HG03135 (cell line): Measurements from ENCODE around the gene NF2.

ENCODE experiments used
- ATAC-seq: cut with Tn5 transposase; IDR thresholded peaks from one replicate; pipeline ENCODE4 v1.9.1; 2021; ENCODE audit warnings: mild to moderate bottlenecking, moderate library complexity; ENCODE audit not compliant: unreplicated experiment

NF2 gene

DNA sequence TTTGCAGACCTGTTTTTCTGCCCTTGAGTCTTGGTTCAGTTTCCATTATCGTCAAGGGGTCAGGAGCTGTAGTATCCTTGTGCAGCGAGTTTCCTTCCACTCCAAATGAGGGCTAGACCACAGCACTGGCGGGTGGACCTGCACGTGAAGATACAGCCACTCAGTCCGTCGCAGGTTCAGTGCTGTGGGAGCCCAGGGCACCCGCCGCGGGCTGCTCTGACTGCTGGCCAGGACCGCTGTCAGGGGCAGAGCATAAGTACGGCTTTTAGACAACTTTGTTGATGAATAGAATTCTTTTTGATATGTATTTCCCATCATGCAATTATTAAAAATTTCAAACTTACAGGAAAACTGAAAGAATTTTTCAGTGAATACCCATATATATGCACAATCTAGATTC is 56.6 kb downstream of the NF2 start:
- ATAC-seq, result no peak

GRCh38 chr22:29661336-29661735 is 57.9 kb downstream of the NF2 start:
- ATAC-seq, result no peak

- no peak for ATAC-seq
These were observed 59.9 kb downstream of the NF2 start for GRCh38 chr22:29663180-29663821.

DNA sequence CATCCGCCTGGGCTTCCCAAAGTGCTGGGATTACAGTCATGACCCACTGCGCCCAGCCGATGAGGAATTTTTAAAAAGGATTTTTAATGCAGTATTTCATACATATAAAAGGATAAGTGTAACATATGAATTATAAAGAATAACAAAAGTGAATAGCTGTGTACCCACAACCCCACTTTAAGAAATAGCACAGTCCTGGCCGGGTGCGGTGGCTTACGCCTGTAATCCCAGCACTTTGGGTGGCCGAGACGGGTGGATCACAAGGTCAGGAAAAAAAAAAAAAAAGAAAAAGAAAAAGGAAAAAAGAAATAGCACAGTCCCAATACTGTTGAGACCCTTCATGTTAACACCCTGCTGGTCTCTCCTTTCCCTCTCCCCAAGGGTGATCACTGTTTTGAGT is 62.1 kb downstream of the NF2 start:
- ATAC-seq, result no peak

DNA sequence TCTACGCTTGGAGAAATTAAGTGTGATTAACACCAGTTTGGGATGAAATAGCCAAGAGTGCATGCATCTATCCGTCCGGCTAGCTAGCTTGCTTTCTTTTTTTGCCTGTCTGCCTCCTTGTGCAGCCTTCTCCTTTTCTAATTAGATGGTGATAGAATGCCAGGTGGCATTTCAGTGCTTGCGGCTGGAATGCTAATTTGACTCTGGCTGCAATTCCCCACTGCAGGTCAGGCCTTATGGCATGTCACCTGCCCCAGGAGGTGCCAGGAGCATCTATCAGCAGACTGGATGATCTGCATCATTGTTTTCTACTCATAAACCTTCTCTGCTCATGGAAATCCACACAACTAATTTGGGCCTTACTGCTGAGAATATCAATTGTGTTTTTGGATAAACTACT is 65.2 kb downstream of the NF2 start:
- ATAC-seq, result no peak

DNA sequence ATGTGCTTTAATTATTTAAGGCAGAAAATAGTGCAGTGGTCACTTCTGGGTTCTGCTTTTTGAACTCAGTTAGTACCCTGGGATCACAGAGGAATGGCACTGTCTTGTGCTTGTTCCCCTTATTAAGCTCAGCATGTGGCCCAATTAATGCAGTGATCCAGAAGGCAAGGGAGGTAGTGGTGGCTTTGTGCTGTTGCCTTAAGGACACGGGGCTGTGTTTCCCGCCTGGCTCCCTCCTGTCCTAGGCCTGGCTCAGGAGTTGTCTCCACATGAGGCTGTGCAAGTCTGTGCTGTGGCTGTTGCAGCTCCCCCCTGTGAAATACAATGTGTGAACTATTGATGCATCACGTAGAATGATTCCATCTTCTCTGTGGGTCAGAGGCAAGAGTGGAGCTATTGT is 67.2 kb downstream of the NF2 start:
- ATAC-seq, result no peak

GRCh38 chr22:29673361-29674066 is 70.1 kb downstream of the NF2 start:
- no peak for ATAC-seq

GRCh38 chr22:29674121-29674520 is 70.7 kb downstream of the NF2 start:
- ATAC-seq, result no peak

DNA sequence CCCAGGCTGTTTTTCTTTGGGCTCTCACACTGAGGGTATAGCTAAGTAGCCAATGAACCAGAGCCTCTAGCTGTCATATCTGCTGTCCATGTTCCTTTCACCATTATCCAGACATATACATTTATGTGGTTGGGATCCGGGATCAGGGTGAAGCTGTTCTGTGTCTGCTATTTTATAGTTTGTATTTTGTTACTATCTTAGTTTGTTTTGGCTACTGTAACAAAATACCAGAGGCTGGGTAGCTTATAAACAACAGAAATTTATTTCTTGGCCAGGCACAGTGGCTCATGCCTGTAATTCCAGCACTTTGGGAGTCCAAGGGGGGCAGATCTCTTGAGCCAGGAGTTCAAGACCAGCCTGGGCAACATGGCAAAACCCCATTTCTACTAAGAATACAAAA is 75.9 kb downstream of the NF2 start:
- no peak for ATAC-seq

DNA sequence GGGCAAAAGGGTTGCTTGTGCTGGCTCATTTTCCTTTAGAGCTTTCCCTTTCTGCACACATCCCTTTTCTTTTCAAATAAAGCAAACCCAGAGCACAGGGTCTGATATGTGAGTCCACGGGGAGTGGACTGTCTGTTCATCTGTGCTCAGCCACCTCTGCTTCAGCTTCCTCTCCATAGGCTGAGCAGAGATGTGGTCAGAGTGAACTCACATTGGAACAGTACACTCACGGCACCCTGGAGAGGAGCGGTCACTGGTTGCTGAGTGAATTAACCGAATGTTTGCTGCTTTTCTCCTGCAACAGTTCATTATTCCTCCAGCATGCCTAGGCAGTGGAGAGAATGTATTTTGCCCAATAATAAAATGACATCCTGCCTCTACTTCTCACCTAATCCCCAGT is 80.1 kb downstream of the NF2 start:
- no peak for ATAC-seq

DNA sequence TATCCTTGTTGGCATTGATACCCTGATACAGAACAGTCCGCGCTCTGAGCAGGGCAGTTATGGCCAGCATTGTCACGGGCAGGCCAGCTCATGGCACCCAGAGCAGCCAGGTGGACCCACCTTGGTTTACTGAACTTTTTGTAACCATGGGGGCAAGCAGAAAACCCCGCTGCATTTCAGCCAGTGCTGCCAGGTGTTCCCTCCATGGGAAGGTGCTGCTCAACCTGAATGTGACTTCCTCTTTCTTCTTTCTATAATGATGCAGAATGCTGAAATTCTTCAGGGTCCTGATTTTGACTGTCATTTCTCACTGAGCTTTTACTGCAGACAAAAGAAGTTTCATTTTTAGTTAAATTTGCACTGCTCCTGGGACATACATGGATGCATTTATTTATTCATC is 80.8 kb downstream of the NF2 start:
- ATAC-seq, result no peak

DNA sequence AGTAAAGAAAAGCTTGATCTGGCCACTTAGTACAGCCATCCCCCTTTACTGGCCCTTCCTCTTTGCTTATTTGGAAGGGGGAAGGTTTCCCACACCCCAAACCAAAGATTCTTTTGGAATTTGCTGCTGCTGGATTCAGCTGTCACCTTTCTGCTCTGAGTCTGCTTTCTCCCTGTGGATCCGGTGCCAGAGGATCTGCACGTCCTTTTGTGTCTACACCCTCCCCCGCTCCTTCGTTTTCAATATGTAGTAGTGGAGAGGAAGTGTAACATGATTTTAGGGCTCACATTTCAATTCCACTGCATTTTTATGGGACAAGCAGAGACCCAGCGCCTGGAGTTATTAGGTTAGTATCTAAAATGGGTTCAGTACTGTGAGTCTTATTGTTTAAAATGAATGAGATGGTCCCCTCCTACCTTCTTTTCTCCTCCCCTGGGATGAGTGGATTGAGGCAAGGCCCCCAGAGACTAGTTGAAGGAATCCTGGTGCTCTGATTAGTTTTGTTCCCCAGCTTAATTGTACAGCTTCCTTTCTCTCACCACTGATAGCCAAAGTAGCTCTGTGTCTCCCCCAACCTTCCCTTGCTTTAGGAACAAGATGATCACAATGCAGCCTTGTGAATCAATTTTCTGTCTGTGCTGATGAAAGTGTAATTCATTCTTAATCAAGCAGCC is 85.9 kb downstream of the NF2 start:
- ATAC-seq, result no peak

DNA sequence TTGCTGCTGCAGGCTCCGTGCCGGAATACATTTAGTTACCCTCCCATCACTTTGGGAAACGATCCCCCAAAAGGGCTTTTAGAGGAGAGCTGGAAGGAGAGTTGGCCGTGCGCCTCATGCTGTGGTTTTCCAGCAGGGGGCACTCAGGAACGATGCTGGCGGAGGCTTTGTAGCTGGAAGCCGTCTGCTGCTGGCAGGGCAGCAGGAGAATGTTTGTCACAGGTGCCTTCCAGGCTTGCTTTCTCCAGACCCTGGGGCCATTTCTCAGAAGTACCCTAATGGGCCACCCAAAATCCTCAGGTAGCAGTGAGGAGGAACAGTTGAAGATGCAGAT is 86.4 kb downstream of the NF2 start:
- ATAC-seq, result no peak

DNA sequence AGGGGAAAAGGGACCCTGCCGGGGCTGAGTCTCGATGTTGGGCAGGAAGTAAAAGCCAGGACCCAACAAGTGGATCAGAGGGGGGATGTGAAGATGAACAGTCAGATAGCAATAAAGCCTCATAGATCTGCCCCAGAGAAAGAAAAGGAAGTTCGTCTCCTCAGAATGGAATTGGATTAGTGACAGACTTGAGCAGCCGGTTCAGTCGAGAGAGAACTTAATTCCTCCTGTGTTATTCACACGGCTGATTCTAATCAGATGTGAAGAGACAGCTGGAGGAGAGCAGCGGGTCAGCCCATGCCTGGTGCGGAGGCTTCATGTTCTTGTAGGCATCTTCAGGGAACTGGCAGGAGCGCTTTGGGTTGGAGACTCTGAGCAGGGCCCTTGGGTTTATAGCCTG is 87.0 kb downstream of the NF2 start:
- ATAC-seq, result no peak

- no peak for ATAC-seq
These were observed 88.3 kb downstream of the NF2 start for GRCh38 chr22:29691636-29692326.

- ATAC-seq, result no peak
These were observed 88.9 kb downstream of the NF2 start for GRCh38 chr22:29692327-29692640.

GRCh38 chr22:29693161-29693560 is 89.7 kb downstream of the NF2 start:
- no peak for ATAC-seq

- no peak for ATAC-seq
These were observed 90.2 kb downstream of the NF2 start for GRCh38 chr22:29693671-29694070.

DNA sequence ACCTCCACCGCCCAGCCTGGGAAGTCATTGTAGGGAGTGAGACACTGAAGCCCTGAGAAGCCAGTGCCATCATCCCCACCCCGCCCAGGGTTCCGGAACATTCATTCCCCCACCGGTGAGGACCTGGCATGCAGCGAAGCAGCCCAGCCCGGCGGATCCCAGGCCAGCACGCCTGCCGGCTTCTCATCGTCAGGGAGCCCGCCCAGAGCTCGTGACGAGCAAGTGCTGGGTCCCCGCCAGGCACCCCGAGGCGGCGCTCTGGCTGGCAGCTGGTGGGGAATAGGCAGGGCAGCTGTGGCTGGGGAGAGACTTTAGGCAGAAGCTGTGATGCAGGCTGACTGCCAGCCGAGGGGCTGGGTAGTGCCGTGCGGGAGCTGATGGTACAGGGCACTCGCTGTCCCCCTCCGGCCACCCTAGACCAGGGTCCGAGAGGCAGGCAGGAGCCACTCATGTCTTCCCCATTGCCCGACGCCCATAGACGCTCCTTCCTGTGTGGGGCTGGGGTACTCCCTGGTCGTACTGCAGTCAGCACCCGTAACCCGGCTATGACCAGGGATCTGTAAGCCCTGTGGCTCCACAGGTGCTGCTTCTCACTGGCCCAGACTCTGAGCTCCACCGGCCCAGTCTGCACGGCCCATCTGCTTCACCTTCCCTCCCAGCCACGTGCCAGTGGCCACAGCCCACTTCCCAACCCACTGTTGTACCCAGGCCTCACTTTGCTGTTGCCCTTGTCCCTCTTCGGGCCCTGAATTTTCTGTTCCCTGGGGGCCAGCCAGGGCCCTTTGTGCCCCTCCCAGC is 91.9 kb downstream of the NF2 start:
- ATAC-seq, result no peak

DNA sequence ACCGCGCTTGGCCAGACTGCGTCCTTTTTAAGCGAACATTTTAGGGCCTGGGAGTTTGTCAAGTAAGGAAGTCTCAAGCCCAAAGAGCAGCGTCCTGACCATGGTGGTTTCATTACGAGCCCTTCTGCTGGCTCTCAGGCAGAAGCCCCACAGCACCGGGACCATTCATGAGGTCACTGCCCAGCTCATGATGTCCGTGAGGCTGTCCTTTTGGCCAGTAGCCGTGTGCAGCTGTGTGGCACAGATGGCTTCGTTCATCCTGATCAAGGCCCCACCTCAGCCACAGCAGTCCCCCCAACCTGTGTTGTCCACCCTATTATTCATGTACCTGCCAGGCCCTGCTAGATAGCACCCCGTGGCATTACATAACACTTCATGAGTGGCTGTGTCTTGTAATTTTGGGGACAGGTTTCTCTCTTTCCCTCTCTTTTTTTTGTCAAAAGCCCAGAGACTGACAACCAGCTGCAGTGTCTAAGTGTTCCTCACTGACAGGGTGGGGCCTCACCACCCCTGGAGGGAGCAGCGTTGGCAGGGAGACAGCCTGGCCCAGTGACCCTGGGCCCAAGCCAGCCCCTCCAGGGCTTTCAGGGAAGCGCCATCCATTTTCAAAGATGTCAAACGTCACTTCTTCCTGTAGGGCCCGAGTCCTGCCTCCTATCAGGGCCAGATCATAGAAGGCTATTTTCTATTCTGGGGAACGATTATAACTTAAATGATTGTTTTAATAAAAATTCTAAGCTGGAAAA is 94.6 kb downstream of the NF2 start:
- ATAC-seq, result no peak
